Hematopoietic multipotent progenitor cell treated with erythropoietin and hydrocortisone succinate and interleukin-3 and kit ligand, for 17 days (in vitro differentiated cells): ENCODE measurements around the gene MAP2K3.
A peak's percentile ranks its signal among the peaks of the same experiment; 100 is the strongest.
"Not testable (repeated sequence)": the region's sequence is repeated elsewhere in the genome, so short reads cannot be mapped to it uniquely, and the experiment has no call there.

ENCODE experiments used
- DNase-seq: peaks from one replicate; pipeline ENCODE4 v3.0.0-alpha.2; 2015; ENCODE audit warnings: low spot score

Gene MAP2K3

GRCh38 chr17:21296097-21297025 lies 11.8 kb downstream of the MAP2K3 start:
- DNase-seq = peak; percentile 93

- peak; percentile 63 for DNase-seq
These were observed 12.6 kb downstream of the MAP2K3 start for GRCh38 chr17:21297026-21297520.

- peak; percentile 53 for DNase-seq
These were observed 13.1 kb downstream of the MAP2K3 start for GRCh38 chr17:21297597-21297996.

GRCh38 chr17:21298056-21298982 lies 13.8 kb downstream of the MAP2K3 start:
- DNase-seq = no peak

GRCh38 chr17:21298983-21299519 lies 14.5 kb downstream of the MAP2K3 start:
- DNase-seq = no peak

GRCh38 chr17:21299981-21300600 lies 15.6 kb downstream of the MAP2K3 start:
- peak; percentile 29 for DNase-seq

- no peak for DNase-seq
These were observed 16.4 kb downstream of the MAP2K3 start for GRCh38 chr17:21300601-21301571.

- DNase-seq = no peak
These were observed 17.4 kb downstream of the MAP2K3 start for GRCh38 chr17:21301593-21302550.

- no peak for DNase-seq
These were observed 18.4 kb downstream of the MAP2K3 start for GRCh38 chr17:21302711-21303425.

GRCh38 chr17:21303441-21304065 lies 19.0 kb downstream of the MAP2K3 start:
- DNase-seq = no peak

- DNase-seq = no peak
These were observed 19.6 kb downstream of the MAP2K3 start for GRCh38 chr17:21304091-21304490.

- not testable (repeated sequence) for DNase-seq
These were observed 20.1 kb downstream of the MAP2K3 start for GRCh38 chr17:21304551-21305151.

- not testable (repeated sequence) for DNase-seq
These were observed 21.1 kb downstream of the MAP2K3 start for GRCh38 chr17:21305431-21306180.

- DNase-seq = not testable (repeated sequence)
These were observed 22.2 kb downstream of the MAP2K3 start for GRCh38 chr17:21306611-21307272.

- not testable (repeated sequence) for DNase-seq
These were observed 22.7 kb downstream of the MAP2K3 start for GRCh38 chr17:21307273-21307625.

- not testable (repeated sequence) for DNase-seq
These were observed 24.4 kb downstream of the MAP2K3 start for GRCh38 chr17:21308931-21309381.
